ENCODE results near the gene ZIC1.

Gene ZIC1

DNA sequence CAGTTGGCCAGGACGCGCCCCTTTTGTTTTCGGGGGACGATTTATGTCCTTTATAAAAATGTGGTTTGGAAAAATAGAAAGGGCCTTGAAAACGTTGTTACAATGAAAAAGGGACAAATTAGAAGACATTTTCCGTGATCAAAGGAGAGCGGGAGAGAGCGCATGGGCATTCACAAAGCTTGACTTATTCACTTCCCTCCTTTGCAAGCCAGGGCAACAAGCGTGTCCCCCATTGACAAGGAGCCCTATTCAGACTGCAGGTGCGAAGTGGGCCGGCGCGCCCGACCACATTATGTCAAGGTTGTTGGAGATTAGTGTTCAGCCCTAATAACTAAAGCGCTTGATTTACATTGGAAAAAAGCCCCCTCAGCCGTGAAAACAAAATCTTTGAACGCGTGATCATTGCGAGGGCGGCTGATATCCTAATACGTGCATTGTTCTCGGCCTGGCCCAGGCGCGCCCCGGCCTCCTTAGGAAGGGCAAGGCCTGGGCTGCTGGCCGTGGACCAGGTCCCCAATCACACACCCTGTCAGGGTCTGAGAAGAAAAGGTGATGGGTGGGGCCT is 28.7 kb upstream of the ZIC1 start:
- DNase-seq (ENCODE audit: low read depth in 2 of 2): no peak

- DNase-seq (ENCODE audit: low read depth in 2 of 2): no peak
Measured at GRCh38 chr3:147380977-147381376, 28.2 kb upstream of the ZIC1 start.

GRCh38 chr3:147381596-147381995 is 27.6 kb upstream of the ZIC1 start:
- no peak for DNase-seq (ENCODE audit: low read depth in 2 of 2)

DNA sequence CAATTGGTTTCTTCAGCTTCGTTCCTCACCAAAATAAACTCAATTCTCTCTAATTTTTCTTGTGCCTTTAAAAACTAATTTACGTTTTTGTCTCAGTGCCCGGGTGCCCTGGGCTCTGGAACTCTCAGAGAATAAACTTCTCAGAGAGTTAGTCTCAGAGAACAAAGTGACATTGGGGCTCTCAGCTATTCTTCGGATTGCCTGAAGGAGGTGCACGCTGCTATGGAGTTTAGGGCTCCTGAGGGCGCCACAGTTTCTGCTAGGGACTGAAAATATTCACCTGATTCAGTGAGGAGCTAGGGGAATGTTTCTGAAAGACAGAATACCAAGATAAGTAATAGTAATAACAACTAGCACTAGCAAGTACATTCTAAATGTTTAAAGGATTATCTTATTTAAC is 25.5 kb upstream of the ZIC1 start:
- DNase-seq (ENCODE audit: low read depth in 2 of 2): no peak

DNA sequence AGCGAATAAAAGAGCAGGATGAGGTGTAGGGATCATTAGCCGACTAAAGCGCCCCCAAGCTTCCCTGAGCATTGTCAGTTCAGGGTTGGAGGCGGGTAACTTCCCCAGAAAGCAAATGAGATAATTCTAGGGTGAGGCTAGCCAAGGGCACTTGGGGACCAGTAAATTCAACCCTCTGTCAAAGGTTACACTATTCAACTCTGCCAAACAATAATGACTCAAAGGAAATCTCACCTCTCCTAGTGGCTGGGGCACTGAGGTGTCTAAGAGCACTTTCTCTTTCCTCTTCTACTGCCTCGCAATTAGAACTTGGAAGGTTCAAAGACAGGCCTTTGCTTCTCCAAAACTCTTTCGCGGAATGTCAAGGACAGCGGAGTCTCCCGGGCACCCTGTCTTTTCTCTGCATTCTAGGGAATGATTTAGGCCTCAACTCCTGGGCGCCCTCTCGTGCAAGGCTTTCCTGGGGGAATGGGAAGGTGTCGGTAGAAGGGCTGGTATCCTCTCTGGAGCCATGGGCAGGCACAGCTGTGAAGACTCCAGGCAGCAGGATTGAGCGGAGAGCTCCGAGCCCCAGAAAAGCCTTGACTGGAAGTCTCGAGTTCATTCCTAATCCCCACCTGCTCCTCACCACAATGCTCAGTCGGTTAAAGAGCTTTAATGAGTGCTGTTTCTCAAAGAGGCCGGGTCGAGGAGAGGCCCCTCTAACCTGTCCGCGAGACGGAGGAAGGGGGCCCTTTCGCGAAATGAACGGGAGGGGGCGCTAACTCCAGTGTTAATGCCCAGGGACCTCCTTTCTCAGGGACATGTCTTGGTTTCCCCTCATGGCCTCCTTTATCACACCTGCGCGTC is 24.7 kb upstream of the ZIC1 start:
- DNase-seq (ENCODE audit: low read depth in 2 of 2): no peak

GRCh38 chr3:147385059-147386012 is 23.8 kb upstream of the ZIC1 start:
- no peak for DNase-seq (ENCODE audit: low read depth in 2 of 2)

DNA sequence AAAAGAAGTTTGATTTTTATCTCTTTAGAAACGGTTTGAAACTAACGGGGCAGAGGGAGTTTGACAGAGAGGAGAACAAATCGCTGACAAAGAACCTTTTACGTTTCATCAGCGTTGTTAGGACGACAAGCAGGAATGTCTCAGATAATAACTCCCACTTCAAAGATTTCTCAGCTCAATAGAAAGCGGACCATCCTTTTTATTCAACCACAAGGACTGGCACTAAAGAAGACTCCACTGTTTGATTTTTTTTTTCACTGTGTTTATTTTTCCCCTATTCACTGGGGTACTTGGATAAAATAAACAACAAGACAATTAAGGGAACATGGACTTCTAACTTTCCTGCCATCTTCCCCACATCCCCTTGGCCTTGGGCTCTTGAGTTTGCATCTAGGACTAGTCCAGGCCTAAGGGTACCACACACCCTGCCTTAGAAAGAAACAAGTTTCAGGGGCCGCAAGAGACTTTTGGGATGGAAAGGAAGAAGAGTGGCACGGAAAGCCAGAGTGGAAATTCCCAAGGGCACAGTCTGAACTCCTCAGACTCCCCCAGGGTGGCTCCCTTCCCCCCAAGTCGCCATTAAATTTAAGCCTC is 21.8 kb upstream of the ZIC1 start:
- DNase-seq (ENCODE audit: low read depth in 2 of 2): no peak

- no peak for DNase-seq (ENCODE audit: low read depth in 2 of 2)
Measured at GRCh38 chr3:147387885-147388699, 21.1 kb upstream of the ZIC1 start.

DNA sequence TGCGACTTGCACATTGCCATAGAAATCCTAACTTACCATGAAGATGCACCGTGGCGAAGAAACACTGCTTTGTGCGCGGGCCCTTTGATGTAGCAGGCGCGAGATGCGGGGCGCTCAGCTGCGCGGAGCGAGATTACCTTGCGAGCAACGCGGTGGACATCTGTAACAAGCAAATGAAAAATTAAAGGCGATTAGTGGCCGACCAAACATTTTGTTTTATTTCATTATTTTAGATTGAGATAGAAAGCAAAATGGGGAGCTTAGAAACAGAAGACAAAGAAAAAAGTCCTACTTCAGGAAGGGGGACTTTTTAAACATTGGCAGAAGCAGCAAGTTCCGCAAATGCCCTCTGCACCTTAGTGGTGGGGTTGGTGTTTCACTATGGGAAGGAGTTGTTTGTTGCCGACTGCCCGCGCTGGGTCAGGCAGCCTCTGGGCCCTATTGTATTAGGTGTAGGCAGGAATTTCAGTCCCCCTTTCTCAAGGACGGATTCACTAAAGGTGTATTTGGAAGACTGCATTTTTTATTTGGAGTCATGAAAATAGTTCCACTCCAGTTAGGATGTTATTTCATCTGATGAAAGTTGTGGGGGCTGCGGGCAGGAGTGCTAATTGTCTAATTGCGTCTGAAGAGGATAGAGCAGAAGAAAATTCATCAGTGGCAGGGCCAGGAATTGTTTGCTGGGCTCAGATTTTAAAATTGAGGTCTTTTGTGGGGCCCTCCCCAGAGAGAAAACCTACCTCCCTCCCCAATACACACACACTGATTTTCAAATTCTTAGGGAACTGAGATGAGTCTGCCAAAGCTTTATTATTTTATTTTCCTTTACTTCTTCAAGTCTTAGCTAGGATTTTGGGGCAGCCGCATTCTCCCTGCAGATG is 20.2 kb upstream of the ZIC1 start:
- no peak for DNase-seq (ENCODE audit: low read depth in 2 of 2)

DNA sequence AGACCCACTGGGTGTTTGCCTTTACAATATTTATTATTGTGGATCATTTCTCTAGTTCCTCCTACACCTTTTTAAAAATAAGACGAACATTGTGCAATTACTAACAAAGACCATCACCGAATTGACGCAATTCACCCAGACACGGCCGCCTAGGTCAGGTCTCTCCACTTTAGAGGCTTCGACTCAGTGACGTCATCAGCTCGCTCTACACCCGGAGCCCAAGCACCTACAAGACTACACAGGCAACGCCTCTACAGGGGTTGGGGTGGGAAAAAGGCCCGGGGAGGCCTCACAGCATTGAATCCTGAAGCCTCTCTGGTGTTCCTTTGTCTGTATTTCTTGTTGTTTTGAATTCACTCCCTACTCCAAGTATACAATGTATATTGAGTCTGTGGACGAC is 19.4 kb upstream of the ZIC1 start:
- DNase-seq (ENCODE audit: low read depth in 2 of 2): no peak

- no peak for DNase-seq (ENCODE audit: low read depth in 2 of 2)
Measured at GRCh38 chr3:147390589-147391569, 18.3 kb upstream of the ZIC1 start.

- DNase-seq (ENCODE audit: low read depth in 2 of 2): no peak
Measured at GRCh38 chr3:147391781-147392624, 17.2 kb upstream of the ZIC1 start.

DNA sequence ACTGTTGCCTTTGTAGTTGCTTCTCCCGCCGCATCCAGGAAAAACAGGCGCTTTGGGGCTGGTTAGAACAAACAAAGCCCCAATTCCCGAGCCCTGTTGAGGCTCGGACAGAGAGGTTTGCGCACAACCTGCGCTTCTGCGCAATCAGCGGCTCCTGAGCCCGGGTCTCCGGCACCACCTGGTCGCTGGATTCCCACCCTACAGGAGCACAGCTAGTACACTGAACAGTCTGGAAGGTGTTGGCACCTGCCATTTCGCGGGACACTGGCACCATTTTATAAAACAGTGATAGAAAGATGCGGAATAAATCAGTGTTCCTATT is 16.6 kb upstream of the ZIC1 start:
- DNase-seq (ENCODE audit: low read depth in 2 of 2): no peak

- no peak for DNase-seq (ENCODE audit: low read depth in 2 of 2)
Measured at GRCh38 chr3:147393261-147393942, 15.8 kb upstream of the ZIC1 start.

DNA sequence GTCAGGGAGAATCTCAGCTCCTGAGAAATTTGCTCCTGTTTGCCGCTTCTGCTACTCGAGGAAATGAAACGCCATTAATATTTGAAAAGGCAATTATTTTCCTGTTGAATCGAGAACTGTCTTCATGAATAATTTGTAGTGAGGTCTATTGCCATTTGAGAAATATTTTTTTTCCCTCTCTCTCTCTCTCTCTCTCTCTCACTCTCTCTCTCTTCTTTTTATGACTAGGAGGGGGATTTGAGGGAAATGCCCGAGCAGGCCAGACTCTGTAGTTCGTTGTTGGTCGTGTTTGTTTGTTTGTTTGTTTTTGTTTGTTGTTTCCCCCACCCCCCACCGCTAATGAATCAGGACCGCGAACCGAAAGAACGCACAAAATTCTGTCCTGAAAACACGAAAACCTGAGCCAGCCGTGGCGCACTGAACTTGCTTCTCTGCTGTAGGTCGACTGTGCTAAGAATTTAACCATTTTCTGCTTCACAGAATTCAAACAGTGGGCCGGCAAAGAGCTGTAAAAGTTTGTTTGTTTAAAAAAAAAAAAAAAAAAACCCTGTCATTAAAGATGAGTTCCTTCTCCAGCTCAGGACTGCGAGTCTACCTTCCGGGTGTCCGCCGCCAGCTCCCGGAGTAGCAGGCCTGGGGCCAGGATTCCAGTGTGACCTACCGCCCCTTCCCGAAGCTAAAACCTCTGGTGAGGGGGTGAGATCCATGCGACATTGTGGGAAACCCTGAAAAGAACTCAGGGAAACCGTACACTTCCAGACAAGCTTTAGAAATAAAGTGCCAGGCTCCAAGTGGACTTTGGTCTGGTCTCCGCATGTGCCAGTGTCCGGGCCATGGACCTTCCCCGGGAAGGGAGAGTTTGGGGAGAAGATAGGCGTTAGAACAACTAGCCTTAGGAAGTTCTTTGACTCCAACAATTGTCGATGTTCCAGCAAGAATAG is 15.0 kb upstream of the ZIC1 start:
- no peak for DNase-seq (ENCODE audit: low read depth in 2 of 2)

DNA sequence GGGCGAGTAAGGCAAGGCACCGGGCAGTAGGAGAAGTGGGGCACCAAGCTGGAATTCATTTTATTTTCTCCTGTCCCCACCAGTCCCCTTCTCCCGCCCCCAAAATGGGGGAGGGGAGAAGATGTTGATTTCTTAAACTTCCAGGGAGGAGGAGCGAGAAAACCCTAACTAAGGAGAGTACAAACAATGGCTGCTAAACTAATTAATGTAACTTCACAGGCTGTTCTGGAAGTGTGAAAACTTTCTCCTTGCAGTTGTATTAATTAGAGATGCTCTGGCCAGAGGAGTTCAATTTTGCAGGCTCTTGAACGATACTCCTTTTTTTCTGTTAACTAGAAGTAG is 14.3 kb upstream of the ZIC1 start:
- no peak for DNase-seq (ENCODE audit: low read depth in 2 of 2)
